Measurements from ENCODE around the gene SNX9. TPM values are rescaled to one million over a fixed set of nuclear protein-coding genes. Genes with fewer than 3 reads are reported as not detected.

Gene SNX9
- polyA plus RNA-seq, 1 donor from 2014 or later = 7.0 TPM

DNA sequence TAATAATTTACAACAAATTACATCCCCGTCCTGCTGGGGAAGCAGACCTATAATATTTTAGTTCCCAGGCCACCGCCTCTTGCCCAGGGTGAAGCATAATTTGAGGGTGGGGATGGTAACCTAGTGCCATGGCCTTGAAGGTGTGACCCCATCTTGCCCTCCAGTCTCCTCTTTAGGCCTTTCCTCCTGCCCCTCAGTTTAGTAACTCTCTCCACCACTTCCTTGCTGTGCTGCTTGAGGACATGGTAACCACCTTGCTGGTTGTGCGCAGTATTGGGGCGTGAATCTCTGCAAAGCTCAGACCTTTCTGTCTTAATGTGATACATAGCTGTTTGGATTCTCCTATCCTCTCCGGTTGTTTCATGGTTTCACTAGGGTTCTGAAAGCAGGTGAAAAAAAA lies 16.6 kb downstream of the SNX9 start:
- TF ChIP-seq, protein P1, sequence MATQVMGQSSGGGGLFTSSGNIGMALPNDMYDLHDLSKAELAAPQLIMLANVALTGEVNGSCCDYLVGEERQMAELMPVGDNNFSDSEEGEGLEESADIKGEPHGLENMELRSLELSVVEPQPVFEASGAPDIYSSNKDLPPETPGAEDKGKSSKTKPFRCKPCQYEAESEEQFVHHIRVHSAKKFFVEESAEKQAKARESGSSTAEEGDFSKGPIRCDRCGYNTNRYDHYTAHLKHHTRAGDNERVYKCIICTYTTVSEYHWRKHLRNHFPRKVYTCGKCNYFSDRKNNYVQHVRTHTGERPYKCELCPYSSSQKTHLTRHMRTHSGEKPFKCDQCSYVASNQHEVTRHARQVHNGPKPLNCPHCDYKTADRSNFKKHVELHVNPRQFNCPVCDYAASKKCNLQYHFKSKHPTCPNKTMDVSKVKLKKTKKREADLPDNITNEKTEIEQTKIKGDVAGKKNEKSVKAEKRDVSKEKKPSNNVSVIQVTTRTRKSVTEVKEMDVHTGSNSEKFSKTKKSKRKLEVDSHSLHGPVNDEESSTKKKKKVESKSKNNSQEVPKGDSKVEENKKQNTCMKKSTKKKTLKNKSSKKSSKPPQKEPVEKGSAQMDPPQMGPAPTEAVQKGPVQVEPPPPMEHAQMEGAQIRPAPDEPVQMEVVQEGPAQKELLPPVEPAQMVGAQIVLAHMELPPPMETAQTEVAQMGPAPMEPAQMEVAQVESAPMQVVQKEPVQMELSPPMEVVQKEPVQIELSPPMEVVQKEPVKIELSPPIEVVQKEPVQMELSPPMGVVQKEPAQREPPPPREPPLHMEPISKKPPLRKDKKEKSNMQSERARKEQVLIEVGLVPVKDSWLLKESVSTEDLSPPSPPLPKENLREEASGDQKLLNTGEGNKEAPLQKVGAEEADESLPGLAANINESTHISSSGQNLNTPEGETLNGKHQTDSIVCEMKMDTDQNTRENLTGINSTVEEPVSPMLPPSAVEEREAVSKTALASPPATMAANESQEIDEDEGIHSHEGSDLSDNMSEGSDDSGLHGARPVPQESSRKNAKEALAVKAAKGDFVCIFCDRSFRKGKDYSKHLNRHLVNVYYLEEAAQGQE (IDR thresholded peaks at IDR 0.05; ENCODE audit: borderline replicate concordance) = no peak
- TF ChIP-seq MXI1 (conservative IDR thresholded peaks at IDR 0.05; ENCODE audit: poor library complexity, severe bottlenecking) (no peak), TAF1 (IDR thresholded peaks at IDR 0.05; ENCODE audit: low read depth) (no peak), EP300 (conservative IDR thresholded peaks at IDR 0.05; ENCODE audit: poor library complexity, severe bottlenecking) (no peak)

DNA sequence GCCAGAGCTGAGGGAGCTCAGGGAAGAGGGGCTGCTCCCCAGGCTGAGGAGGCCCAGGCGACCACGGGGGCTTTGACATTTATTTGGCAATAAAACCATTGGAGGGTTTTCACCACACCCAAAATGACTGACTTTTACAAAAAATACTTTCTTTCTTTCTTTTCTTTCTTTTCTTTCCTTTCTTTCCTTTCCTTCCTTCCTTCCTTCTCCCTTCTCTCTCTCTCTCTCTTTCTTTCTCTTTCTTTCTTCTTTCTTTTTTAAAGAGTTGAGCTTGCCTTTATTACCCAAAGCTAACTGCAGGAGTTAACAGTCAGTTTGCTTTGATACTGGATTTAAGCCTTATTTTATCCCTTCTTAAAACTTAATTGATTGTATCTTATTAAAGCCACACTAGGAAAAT lies 17.2 kb downstream of the SNX9 start:
- Histone ChIP-seq H3K27me3 (ENCODE audit: insufficient read depth, low read depth, low read length) (no peaks in the 10 kb centered on the region), H3K9ac (ENCODE audit: low read length) (no peak overlapping the region), H3K27ac (ENCODE audit: low read length) (no peak overlapping the region), H3K36me3 (ENCODE audit: insufficient read depth, low read length) (no peaks in the 10 kb centered on the region), H2AFZ (ENCODE audit: low read depth, low read length) (no peak overlapping the region), H3K4me3 (ENCODE audit: low read length) (no peak overlapping the region), H3K9me3 (ENCODE audit: low read length) (no peaks in the 10 kb centered on the region), H3K4me2 (ENCODE audit: low read length) (no peak overlapping the region), H3K79me2 (replicated peaks; ENCODE audit: insufficient read depth, low read length) (peaks cover 33% of the 10 kb centered on the region), H3K9me2 (ENCODE audit: insufficient read depth, low read length) (no peaks in the 10 kb centered on the region), H3F3A (ENCODE audit: insufficient read depth, low read length, poor library complexity, severe bottlenecking) (no peaks in the 10 kb centered on the region), H4K20me1 (ENCODE audit: insufficient read depth) (no peaks in the 10 kb centered on the region)
- TF ChIP-seq MXI1 (conservative IDR thresholded peaks at IDR 0.05; ENCODE audit: poor library complexity, severe bottlenecking) (no peak), RAD21 (conservative IDR thresholded peaks at IDR 0.05) (no peak), POLR2AphosphoS5 (IDR thresholded peaks at IDR 0.05) (no peak), EP300 (conservative IDR thresholded peaks at IDR 0.05; ENCODE audit: poor library complexity, severe bottlenecking) (no peak), EZH2 (IDR thresholded peaks at IDR 0.05; ENCODE audit: borderline replicate concordance, insufficient read depth, low read length, poor library complexity, severe bottlenecking) (no peak), TAF1 (IDR thresholded peaks at IDR 0.05; ENCODE audit: low read depth) (no peak), SMC3 (conservative IDR thresholded peaks at IDR 0.05; ENCODE audit: poor library complexity) (no peak)
- TF ChIP-seq, protein P1 (IDR thresholded peaks at IDR 0.05; ENCODE audit: borderline replicate concordance) = no peak
- TF ChIP-seq, protein P2, sequence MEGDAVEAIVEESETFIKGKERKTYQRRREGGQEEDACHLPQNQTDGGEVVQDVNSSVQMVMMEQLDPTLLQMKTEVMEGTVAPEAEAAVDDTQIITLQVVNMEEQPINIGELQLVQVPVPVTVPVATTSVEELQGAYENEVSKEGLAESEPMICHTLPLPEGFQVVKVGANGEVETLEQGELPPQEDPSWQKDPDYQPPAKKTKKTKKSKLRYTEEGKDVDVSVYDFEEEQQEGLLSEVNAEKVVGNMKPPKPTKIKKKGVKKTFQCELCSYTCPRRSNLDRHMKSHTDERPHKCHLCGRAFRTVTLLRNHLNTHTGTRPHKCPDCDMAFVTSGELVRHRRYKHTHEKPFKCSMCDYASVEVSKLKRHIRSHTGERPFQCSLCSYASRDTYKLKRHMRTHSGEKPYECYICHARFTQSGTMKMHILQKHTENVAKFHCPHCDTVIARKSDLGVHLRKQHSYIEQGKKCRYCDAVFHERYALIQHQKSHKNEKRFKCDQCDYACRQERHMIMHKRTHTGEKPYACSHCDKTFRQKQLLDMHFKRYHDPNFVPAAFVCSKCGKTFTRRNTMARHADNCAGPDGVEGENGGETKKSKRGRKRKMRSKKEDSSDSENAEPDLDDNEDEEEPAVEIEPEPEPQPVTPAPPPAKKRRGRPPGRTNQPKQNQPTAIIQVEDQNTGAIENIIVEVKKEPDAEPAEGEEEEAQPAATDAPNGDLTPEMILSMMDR (IDR thresholded peaks at IDR 0.05; ENCODE audit: poor library complexity, severe bottlenecking) = no peak

More for the DNA sequence above, 16.6 kb downstream of the SNX9 start:
- no peak overlapping the region for H3K4me3 ChIP-seq (ENCODE audit: low read length)
- H3K9ac ChIP-seq (ENCODE audit: low read length) = no peak overlapping the region
- H3F3A ChIP-seq (ENCODE audit: insufficient read depth, low read length, poor library complexity, severe bottlenecking) = no peaks in the 10 kb centered on the region
- no peaks in the 10 kb centered on the region for H3K9me2 ChIP-seq (ENCODE audit: insufficient read depth, low read length)
- no peak overlapping the region for H2AFZ ChIP-seq (ENCODE audit: low read depth, low read length)
- no peaks in the 10 kb centered on the region for H3K27me3 ChIP-seq (ENCODE audit: insufficient read depth, low read depth, low read length)
- H3K27ac ChIP-seq (ENCODE audit: low read length) = no peak overlapping the region
- H3K36me3 ChIP-seq (ENCODE audit: insufficient read depth, low read length) = no peaks in the 10 kb centered on the region
- H3K4me2 ChIP-seq (ENCODE audit: low read length) = no peak overlapping the region
- no peaks in the 10 kb centered on the region for H3K9me3 ChIP-seq (ENCODE audit: low read length)
- H4K20me1 ChIP-seq (ENCODE audit: insufficient read depth) = no peaks in the 10 kb centered on the region
- peaks cover 33% of the 10 kb centered on the region for H3K79me2 ChIP-seq (replicated peaks; ENCODE audit: insufficient read depth, low read length)

Data from neural cell (in vitro differentiated cells).